GM18498 (cell line): ENCODE data around the gene GNAO1.

Experiments used
- ATAC-seq: cut with Tn5 transposase; IDR thresholded peaks from one replicate; pipeline ENCODE4 v1.9.1; 2021; ENCODE audit warnings: mild to moderate bottlenecking, moderate library complexity; ENCODE audit not compliant: unreplicated experiment

Gene GNAO1

DNA sequence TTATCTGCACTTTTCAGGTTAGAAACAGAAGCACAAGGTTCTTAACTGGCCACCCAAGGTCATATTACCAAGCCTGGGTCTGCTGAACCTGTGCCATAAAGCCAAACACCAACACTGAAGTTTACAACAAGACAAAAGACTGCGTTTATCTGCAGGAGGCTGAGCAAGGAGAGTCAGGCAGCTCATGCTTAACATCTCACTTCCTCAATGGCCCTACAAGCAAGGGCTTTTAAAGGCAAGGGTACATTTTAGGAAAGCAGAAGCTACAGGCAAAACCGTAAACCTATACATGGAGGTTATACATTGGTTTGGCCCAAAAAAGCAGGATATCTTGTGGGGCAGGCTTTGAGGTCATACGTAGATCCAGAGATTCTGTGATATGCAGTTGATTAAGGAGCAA, 91.2 kb downstream of the GNAO1 start:
- ATAC-seq: no peak

DNA sequence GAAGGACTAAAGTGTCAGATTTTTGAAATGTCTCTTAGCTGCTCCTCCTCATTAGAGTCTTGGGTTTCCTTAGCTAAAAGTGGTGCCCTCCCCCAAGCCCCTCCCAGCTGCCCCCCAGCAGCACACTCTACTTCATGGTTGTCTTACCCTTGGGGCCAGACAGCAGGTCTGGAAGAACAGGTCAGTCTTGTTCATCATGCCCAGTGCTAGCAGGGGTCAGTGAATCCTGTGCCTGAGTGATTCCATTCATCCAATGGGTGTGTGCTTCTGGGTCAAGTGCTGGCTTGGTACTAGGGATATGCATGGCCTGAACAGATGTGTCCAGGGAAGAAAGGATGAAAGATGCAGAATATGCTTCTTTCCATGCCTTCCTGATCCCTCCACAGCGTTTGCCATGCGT, 93.2 kb downstream of the GNAO1 start:
- no peak for ATAC-seq

DNA sequence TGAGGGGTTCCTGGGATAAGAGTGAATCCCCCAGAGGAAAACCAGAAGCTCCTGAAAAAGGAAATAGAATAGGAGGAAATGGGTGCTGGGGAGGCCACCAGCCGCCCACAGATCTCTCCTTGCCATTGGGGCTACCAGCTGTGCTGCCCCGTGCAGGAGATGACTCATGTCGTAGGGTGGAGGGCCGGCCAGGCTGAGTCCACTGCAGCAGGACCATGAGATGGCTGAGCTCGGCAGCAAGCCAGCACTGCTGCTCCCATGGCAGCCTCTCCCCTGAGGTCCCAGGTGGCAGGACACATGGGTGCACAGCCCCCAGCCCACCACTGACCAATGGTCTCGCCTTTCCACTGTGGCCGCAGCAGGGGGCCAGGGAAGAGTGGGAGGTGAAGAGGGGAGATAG, 95.5 kb downstream of the GNAO1 start:
- ATAC-seq: no peak

DNA sequence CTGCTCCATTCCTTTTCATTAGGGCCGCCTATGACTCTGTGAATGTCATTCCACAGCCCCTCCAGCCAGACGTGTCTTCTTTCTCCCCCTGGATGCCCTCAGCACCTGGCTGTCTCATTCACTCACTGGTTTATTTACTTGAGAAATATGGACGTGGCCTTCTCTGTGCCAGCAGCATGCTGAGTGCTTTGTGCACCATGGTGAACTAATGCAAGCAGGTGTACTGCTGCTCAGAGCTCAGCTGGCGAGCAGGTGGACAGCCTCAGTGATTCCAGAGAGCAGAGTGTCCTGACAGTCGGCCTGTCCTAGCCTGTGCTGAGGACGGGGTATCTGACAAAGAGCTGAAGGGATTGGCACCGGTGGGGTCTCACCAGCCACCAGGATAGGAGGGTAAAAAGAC, 96.7 kb downstream of the GNAO1 start:
- no peak for ATAC-seq

DNA sequence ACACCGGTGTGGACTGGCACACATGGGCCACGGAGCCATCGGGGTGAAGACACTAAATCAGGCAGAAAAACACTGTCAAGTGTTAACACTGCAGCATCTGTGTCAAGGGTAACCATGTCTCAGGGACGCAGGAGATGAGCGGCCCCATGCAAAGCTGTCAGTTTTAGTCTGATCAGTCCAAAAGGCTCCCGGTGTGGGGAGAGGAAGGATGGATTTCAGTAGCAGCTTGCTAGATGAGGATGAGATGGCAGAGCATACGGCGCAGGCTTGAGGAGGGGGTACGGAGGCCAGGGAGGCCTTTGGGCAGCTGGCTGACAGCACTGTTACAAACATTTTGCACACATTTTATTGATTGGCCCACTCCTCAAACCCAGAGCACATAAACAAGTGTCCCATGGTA, 98.1 kb downstream of the GNAO1 start:
- ATAC-seq: no peak

DNA sequence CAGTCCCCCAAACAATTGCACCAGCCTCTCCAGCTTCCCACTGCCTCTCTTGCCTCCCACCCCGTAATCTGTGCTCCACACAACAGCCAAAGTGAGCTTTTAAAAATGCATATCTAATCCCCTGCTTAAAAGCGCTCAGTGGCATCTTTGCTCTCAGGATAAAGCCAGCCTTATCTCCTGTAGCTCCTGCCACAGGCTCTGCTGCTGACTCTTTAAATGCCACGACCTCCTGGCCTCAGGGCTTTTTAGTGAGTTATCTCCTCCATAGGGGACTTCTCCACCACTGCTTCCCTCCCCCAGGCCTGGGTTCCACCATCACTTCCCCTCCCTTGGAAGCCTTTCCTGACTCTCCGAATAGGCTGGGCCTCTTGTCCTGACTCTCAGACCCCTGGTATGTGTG, 98.6 kb downstream of the GNAO1 start:
- ATAC-seq: no peak

DNA sequence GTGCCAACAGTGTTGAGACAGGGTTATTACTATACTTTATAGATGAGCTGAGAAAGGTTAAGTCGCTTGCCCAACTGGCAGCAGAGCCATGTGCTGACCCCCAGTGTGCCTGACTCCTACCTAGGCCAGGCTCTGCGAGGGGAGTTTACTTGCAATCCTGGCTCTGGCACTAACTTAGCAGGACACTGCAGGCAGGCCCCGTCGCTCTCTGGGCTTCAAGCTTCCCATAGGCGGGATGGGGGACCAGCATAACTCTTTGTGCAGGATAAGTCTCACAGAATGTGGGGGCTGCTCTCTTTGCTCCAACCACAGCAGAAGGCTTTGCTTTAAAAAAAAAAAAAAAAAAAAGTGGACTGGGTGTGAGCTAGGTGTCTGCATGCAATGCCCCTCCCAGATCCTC, 102.7 kb downstream of the GNAO1 start:
- ATAC-seq: no peak

DNA sequence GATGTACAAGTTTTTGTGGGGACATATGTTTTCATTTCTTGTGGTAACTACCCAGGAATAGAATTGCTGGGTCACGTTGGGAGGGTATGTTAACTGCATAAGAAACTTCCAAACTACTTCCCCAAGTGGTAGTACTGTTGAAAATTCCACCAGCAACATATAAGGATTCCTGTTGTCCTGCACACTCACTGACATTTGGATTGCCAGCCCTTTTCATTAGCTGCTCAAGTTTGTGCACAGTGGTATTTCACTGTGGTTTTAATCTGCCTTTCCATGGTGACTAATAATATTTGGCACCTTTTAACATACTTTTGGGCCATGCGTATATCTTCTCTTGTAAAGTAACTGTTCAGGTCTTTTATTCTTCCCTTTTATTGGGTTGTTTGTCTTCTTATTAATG, 103.3 kb downstream of the GNAO1 start:
- ATAC-seq: no peak

DNA sequence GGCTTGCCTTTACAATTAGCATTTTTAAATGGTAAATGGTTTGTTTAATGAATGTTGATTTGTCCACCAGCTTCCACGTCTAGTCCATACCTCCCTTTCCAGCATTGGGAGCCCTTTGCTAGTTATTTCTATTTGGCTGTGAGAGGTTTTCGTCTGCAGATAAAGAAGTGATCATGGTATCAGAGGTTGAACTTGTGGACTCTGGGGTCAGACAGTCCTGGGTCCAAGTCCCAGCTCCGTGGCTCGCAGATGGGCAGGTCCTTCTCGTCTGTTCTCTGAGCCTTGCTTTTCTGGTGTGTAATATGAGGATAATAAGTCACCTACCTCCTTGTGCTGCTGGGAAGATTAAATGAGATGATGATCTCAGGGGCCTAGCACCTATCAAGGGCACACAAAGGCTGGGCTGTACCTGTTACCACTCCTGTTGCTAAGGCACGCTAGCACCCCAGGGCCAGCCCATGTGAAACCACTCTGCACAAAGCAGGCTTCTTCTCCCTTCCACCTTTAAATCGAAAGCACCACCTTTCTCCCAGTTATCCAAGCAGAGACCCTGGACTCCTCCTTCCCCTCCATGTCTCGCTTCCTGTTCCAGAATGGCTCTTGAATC, 103.9 kb downstream of the GNAO1 start:
- no peak for ATAC-seq

DNA sequence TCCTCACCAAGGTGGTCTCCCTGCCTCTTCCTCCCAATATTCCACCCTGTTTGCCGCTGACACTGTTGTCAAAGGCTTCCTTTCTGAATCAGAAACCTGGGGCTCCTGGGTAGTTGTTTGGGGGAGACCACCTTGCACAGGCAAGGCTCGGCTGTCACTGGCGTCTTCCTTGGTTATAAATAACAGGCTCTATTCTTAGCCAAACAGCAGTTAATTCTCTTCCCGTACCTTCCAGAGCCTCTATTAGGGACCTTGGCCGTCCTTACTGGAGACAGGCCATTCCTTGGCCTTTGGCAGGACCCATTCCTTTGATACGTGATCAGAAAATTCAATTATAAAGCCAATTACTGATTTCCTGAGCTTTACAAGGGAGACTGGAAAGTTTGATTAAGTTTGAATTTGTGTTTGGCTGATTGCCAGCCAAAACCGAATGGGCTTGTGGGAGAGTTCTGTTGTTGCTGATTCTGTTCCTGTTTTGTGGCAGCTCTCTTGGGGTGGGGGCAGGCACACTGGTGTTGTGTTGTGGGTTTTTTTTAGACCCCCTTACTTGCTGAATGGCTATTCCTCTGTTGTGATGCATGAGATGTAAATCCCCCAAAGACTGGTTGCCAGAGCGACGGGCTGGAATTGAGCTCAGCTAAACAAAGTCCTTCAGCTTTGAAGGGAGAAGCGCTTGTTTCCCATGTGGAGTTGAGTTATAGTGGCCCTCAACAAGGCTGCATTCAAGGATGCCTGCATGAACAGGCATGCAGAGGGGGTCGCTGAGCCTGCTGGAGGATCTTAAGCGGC, 104.6 kb downstream of the GNAO1 start:
- no peak for ATAC-seq

DNA sequence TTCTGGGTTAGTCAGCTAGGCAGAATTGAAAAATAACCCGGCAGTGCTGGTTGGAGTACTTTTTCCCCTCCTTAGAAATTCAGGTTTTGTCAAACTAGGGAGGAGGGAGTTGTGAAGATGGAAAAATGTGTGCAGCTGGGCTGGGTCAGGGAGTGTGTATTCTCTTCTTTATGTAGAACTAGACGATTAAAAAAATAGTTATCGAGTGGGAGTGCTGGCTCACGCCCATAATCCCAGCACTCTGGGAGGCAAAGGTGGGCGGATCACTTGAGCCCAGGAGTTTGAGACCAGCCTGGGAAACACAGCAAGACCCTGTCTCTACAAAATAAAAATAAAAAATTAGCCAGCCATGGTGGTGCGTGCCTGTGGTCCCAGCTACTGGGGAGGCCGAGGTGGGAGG, 106.4 kb downstream of the GNAO1 start:
- ATAC-seq: no peak

DNA sequence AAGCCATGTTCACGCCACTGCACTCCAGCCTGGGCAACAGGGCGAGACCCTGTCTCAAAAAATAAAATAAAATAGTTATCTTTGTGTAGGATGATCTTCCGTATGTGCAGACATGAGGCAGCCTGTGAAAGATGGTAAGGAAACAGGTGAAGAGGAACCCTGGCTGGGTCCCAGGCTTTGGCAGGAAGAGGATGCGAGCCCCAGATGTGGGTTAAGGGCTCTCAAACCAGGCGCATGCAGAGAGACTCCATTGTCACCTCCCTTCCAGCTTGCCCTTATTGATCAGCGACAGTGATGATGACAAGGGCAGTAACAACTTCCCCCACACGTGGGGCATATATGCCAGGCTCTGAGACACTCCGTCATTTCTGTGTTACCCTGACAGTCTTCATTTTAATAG, 106.8 kb downstream of the GNAO1 start:
- no peak for ATAC-seq

DNA sequence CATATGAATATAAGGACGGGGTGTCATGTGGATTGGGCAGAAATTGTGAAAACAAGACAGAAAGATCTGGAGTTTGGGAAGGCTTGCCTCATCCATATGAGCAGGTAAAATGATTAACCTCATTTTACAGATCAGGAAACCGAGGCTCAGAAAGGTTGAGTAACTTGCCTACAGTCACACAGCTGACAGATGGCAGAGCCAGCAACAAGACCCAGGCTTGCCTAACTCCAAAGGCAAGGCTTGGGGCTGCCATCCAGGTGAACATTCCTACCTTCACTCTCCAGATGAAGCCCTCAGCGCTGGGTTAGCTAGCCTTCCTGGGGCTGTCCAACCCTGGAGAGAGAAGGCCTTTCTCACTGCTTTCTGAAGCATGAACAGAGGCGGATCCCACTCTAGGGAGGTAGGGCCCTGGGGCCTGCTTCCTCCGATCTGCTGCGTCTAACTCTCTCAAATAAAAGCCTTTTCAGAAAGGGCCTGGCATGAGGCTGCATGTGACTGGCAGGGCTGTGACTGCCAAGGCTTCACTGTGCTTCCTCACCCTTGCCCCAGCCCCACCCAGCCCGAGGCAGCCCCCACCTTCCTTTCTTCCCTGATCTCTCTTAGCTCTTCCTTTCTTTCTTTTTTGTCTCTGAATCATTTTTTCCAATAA, 107.8 kb downstream of the GNAO1 start:
- ATAC-seq: no peak

DNA sequence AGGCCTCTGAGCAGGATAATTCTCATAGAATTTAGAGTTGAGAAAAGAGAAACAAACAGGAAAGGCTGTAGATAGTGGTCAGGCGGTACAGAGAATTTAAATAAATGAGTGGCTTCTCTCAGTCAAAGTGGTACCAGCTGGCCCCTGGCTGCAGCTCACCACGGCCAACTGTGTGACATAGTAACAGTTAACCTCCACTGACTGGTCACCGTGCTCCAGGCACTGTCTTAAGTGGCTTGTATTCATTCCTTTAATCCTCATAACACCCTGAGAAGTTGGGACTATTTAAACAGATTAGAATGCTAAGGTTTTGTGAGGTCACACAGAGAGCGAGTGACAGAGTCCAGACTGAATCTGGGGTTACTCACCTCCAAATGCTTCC, 108.9 kb downstream of the GNAO1 start:
- no peak for ATAC-seq

DNA sequence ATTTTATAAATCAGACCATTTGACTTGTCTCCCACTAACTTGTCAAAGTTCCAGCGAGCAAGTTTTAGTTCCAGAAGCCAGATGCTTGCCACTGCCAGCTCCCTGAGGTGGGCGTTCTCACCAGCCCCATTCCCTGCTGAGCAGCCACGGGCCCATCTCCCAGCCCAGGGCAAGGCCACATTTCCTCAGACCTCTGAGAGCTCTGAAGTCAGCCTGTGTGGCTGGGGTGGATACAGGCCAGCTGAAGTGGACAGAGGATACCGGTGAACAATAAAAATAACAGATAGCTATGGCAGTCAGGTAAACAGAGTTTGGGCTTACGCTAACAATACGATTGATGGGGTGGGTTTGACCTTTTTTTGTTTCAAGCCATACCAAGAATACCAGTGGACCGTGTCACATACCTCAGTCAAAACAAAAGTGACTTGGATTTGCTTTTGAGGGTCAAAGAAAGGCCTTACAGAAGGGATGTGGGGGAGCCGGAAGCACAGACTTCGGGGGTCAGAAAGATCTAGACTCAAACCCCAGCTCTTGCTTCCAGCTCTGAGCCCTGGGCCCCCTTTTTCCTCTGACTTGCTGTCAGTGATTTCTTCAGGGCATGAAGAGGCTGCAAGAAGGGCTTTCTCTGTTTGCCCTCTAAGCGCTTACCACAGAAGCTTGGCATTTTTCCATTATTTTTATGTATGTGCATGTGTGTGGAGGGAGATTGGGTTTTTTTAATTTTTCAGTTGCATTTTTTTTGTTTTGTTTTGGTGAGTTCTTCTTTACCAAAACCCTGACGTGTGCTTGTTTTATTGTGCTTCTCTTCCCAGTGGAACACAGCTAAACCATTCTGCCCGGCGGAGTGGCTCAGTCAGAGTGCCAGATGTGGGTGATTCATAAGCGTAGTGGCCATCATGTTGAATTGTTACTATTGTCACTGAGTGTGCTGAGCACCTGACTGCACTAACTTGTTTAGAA, 109.9 kb downstream of the GNAO1 start:
- no peak for ATAC-seq

DNA sequence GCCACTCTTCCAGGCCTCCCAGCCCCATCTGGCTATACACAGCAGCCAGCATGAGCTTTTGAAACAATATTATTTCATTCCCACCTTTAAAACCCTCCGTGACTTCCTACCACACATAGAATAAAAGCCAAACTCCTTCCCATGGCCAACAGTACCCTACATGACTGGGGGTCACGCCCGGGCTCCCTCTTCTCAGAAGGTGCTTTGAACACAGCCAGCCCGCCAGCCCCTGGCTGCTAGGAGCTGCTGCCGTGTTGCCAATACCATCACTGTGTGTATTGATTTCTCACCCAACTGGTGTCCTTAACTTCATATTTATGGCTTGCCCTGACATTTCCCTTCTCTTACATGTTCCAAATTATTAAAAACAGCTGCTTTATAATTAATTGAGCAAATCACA, 111.2 kb downstream of the GNAO1 start:
- no peak for ATAC-seq

DNA sequence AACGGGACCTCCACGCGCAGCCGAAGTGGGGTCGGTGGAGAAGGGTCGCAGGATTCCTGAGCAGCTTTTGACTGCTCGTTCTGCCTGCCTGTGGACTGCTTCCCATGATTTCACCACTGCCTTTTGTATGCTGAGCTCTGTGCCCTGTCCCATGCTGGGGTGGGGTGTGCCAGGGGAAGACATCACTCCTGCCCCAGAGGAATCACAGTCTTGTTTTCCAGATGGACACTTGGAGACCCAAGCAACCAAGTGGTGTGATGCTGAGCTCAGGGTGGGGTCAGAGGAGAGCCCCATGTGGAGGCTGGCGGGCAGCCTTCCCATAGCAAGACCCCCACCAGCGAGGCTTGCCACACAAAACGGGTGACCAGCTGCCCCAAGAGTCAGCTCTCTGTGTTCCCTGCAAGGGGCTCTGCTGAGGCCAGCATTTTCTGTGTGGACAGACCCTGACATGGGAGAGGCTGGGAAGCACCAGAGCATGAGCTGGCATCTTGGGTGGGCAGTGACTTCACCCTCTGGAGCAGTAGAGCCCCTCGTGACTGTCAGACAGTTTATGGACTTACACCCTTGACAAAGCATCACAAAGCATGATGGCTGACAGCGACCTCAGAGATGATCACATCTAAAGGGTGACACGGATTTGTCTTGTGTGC, 111.9 kb downstream of the GNAO1 start:
- no peak for ATAC-seq

DNA sequence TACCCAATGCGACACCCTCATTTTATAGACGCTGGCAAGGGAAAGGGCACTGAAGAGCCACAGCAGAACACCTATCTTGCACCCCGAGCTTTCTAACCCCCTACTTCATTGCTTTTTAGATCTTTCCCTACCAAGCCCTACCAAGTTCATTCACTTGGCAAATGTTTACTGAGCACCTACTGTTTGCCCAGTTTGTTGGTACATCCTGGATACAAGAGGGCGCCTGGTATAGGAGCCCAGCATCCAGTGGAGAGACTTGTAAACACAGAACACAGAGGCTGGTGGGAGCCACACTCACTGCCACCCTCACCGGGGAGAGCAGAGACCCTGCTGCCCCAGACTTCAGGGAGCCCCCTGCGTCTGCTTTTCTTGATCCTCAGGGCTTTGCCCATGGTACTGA, 112.6 kb downstream of the GNAO1 start:
- ATAC-seq: no peak

DNA sequence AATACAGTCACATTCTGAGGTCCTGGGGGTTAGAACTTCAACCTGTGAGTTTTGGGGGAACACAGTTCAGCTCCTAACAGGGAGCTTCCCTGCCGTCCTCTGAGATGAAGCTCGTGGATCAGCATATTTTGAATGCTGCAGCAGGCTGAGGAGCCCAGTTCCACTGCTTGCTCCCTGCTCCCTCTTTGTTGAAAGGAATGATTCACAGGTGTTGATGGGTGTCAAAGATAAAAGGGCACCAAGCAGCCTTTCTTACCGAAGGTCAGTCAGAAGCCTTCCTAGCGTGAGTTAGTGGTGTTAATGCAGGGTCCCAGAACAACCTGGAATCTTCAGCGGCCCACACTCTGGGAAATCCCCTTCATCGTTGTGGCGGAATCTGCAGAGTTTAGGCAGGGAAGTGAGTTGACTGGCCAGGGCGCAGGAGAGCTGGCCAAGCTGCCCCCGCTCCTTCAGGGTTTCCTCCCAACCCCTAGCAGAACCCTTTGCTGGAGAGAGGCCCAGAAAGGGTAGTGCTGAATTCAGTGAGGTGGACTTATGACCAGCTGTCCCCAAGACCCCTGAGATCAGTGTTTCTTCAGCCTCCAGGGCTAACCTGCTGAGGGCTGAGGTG, 114.8 kb downstream of the GNAO1 start:
- no peak for ATAC-seq
